ENCODE data around the gene OR6C75. TPM values are rescaled to one million over a fixed set of nuclear protein-coding genes. Genes with fewer than 3 reads are reported as not detected.

The OR6C75 gene
- total RNA-seq, 1 experiment from 2014 or later = not detected

GRCh38 chr12:55372521-55372920 lies 9.7 kb downstream of the OR6C75 start:
- no peak overlapping the region for H3K4me3 Mint-ChIP-seq
- no peak for DNase-seq
- H2BK120ac ChIP-seq (ENCODE audit: low read depth, low read length, poor library complexity, severe bottlenecking) = no peak overlapping the region
- H3K14ac ChIP-seq (ENCODE audit: insufficient read depth, low read length) = no peak overlapping the region
- H3K23ac ChIP-seq (ENCODE audit: insufficient read length, low read depth, low read length) = no peak overlapping the region
- TF ChIP-seq CTCF (conservative IDR thresholded peaks at IDR 0.05) = no peak
- H3K36me3 Mint-ChIP-seq (ENCODE audit: insufficient read depth in 1 of 3, low read depth in 3 of 3) = no peaks in the 10 kb centered on the region
- no peak overlapping the region for H2AK5ac ChIP-seq (ENCODE audit: insufficient read length, low read length)
- H3K9me3 ChIP-seq (ENCODE audit: control insufficient read depth, low read depth, low read length) = no peaks in the 10 kb centered on the region
- H3K4me1 ChIP-seq (ENCODE audit: insufficient read depth, low read length) = no peaks in the 10 kb centered on the region
- H3K79me1 ChIP-seq (ENCODE audit: insufficient read depth, low read depth, low read length, poor library complexity, severe bottlenecking) = no peaks in the 10 kb centered on the region
- H3K56ac ChIP-seq (ENCODE audit: insufficient read length, low read depth, low read length) = no peak overlapping the region
- H4K91ac ChIP-seq (ENCODE audit: insufficient read length, low read depth, low read length) = no peak overlapping the region
- no peak overlapping the region for H2AFZ ChIP-seq (ENCODE audit: low read length)
- H3K4me1 Mint-ChIP-seq = no peaks in the 10 kb centered on the region
- H3K23me2 ChIP-seq (ENCODE audit: insufficient read length, low read depth, low read length, poor library complexity, severe bottlenecking) = no peaks in the 10 kb centered on the region
- H3K27me3 ChIP-seq (ENCODE audit: insufficient read depth, low read length) = no peaks in the 10 kb centered on the region
- H2BK15ac ChIP-seq (ENCODE audit: low read depth, low read length) = no peak overlapping the region
- H4K8ac ChIP-seq (replicated peaks; ENCODE audit: insufficient read length, low read depth, low read length) = no peak overlapping the region
- H3K9ac ChIP-seq (ENCODE audit: extremely low read depth, insufficient read length, low read length) = no peak overlapping the region
- no peak overlapping the region for H3T11ph ChIP-seq (ENCODE audit: low read length)
- no peak overlapping the region for H3K4me2 ChIP-seq (ENCODE audit: insufficient read depth, insufficient read length, low read length)
- no peaks in the 10 kb centered on the region for H3K9me3 Mint-ChIP-seq
- H3K27ac Mint-ChIP-seq = no peak overlapping the region
- no CpG with 5 or more reads among the region's 4 CpGs for WGBS (ENCODE audit: extremely low coverage, insufficient read length, low lambda C conversion rate)
- no peaks in the 10 kb centered on the region for H3K27me3 Mint-ChIP-seq (ENCODE audit: low read depth)
- H2BK5ac ChIP-seq (ENCODE audit: insufficient read length, low read length) = no peak overlapping the region
- H3K27ac ChIP-seq (ENCODE audit: insufficient read length, low read depth, low read length) = no peak overlapping the region
- no peak overlapping the region for H2BK20ac ChIP-seq (ENCODE audit: low read depth, low read length, poor library complexity, severe bottlenecking)
- no peaks in the 10 kb centered on the region for H3K79me2 ChIP-seq (ENCODE audit: insufficient read depth, low read length)
- H4K20me1 ChIP-seq (ENCODE audit: control insufficient read depth, insufficient read depth, insufficient read length) = no peaks in the 10 kb centered on the region
- no peak overlapping the region for H3K18ac ChIP-seq (ENCODE audit: insufficient read length, low read depth, low read length)
- H3K4ac ChIP-seq (ENCODE audit: low read depth, low read length) = no peak overlapping the region
- no peak overlapping the region for H4K5ac ChIP-seq (ENCODE audit: insufficient read length, low read depth, low read length)
- no peak overlapping the region for H2BK12ac ChIP-seq (ENCODE audit: insufficient read length, low read depth, low read length)
